OCI-LY7 (cell line): Measurements from ENCODE around the gene IQCE. TPM values are rescaled to one million over a fixed set of nuclear protein-coding genes. Genes with fewer than 3 reads are reported as not detected.

ENCODE experiments used
- BruUV-seq: library from RNA; stranded (reverse); fragments of 400-500 nt; replicated peaks from 2 replicates; lab custom pipeline; 2021; lab: Mats Ljungman, UMichigan
- CTCF ChIA-PET: fragments of 300-600 bp; sonication (Branson Sonifier 250); formaldehyde crosslinking; loops from one replicate; lab custom pipeline; 2022; ENCODE audit warnings: antibody characterized with exemption; ENCODE audit not compliant: unreplicated experiment; lab: Charles Lee
- POLR2A ChIA-PET: fragments of 300-600 bp; sonication (Branson Sonifier 250); formaldehyde crosslinking; loops from one replicate; lab custom pipeline; 2022; ENCODE audit warnings: antibody characterized with exemption; lab: Charles Lee
- DNase-seq: peaks from one replicate; pipeline ENCODE4 v3.0.0-alpha.2; 2015; ENCODE audit warnings: low spot score
- H2AFZ ChIP-seq: fragments of 200-600 bp; sonication (generic), shearing (Covaris generic); 2 replicates; pipeline ENCODE4 v1.6.1; 2014; ENCODE audit warnings: mild to moderate bottlenecking, antibody characterized with exemption, low read length, moderate library complexity
- H3K27ac ChIP-seq: fragments of 200-600 bp; sonication (generic); 2 replicates; pipeline ENCODE4 v1.5.1; 2014; ENCODE audit warnings: mixed run types, low read depth, mild to moderate bottlenecking, moderate library complexity, low read length, inconsistent platforms; ENCODE audit not compliant: poor library complexity, severe bottlenecking
- H3K36me3 ChIP-seq: fragments of 200-600 bp; sonication (generic); 2 replicates; pipeline ENCODE4 v1.6.1; 2014; ENCODE audit warnings: mild to moderate bottlenecking, antibody characterized with exemption, low read length, moderate library complexity, mixed read lengths; ENCODE audit not compliant: insufficient read depth
- H3K4me1 ChIP-seq: fragments of 200-600 bp; sonication (generic); 2 replicates; pipeline ENCODE4 v1.5.1; 2014; ENCODE audit warnings: mild to moderate bottlenecking, low read length; ENCODE audit not compliant: insufficient read depth, poor library complexity, severe bottlenecking
- H3K4me2 ChIP-seq: fragments of 200-600 bp; sonication (generic); 2 replicates; pipeline ENCODE4 v1.6.1; 2014; ENCODE audit warnings: mild to moderate bottlenecking, low read length
- H3K4me3 ChIP-seq: fragments of 200-600 bp; sonication (generic); 2 replicates; pipeline ENCODE4 v1.5.1; 2014; ENCODE audit warnings: mild to moderate bottlenecking, low read depth, low read length; ENCODE audit not compliant: poor library complexity, severe bottlenecking
- H3K79me2 ChIP-seq: fragments of 200-600 bp; sonication (generic); 2 replicates; pipeline ENCODE4 v1.6.1; 2016; ENCODE audit warnings: low read depth, mild to moderate bottlenecking, low read length, moderate library complexity, mixed read lengths; ENCODE audit not compliant: insufficient read depth
- H3K9me2 ChIP-seq: fragments of 200-600 bp; sonication (generic); 2 replicates; pipeline ENCODE4 v1.6.1; 2016; ENCODE audit warnings: mild to moderate bottlenecking, low read length, mixed read lengths; ENCODE audit not compliant: insufficient read depth
- H3K9me3 ChIP-seq: fragments of 200-600 bp; sonication (generic); 2 replicates; pipeline ENCODE4 v1.6.1; 2014; ENCODE audit warnings: mild to moderate bottlenecking, mixed run types, low read length, mixed read lengths
- H4K20me1 ChIP-seq: fragments of 200-600 bp; sonication (generic); 2 replicates; pipeline ENCODE4 v1.6.1; 2014; ENCODE audit warnings: mild to moderate bottlenecking, antibody characterized with exemption, low read length, moderate library complexity, mixed read lengths; ENCODE audit not compliant: insufficient read depth
- EZH2phosphoT487 ChIP-seq: fragments of 200-600 bp; sonication (generic); IDR thresholded peaks from 2 replicates; pipeline ENCODE4 v1.6.1; 2018; ENCODE audit warnings: low read depth, borderline replicate concordance, mild to moderate bottlenecking, mixed run types, antibody characterized with exemption, low read length, moderate library complexity, mixed read lengths
- intact Hi-C: fragments of 100-400 bp; cut with micrococcal nuclease; formaldehyde crosslinking; loops from one replicate; pipeline ENCODE4 v1.10.0; 2022; ENCODE audit not compliant: unreplicated experiment
- total RNA-seq, 2 experiments: library from RNA; depleted of rRNA in 1 of 2; stranded (reverse); fragments of >200 nt in 1 of 2; shearing (Covaris generic) in 1 of 2; gene quantifications; 2 replicates each; pipeline ENCODE4 v1.2.3, GENCODE V29; 2014 to 2022
- TF ChIP-seq, protein P1 (sequence below): fragments of 200-600 bp; sonication (generic); conservative IDR thresholded peaks from 2 replicates; pipeline ENCODE4 v1.5.1; 2014; ENCODE audit warnings: mild to moderate bottlenecking, antibody characterized with exemption, low read length, moderate library complexity, mixed read lengths

The IQCE gene
- total RNA-seq, 2 experiments from 2014 or later: 6.2 to 6.6 TPM

DNA sequence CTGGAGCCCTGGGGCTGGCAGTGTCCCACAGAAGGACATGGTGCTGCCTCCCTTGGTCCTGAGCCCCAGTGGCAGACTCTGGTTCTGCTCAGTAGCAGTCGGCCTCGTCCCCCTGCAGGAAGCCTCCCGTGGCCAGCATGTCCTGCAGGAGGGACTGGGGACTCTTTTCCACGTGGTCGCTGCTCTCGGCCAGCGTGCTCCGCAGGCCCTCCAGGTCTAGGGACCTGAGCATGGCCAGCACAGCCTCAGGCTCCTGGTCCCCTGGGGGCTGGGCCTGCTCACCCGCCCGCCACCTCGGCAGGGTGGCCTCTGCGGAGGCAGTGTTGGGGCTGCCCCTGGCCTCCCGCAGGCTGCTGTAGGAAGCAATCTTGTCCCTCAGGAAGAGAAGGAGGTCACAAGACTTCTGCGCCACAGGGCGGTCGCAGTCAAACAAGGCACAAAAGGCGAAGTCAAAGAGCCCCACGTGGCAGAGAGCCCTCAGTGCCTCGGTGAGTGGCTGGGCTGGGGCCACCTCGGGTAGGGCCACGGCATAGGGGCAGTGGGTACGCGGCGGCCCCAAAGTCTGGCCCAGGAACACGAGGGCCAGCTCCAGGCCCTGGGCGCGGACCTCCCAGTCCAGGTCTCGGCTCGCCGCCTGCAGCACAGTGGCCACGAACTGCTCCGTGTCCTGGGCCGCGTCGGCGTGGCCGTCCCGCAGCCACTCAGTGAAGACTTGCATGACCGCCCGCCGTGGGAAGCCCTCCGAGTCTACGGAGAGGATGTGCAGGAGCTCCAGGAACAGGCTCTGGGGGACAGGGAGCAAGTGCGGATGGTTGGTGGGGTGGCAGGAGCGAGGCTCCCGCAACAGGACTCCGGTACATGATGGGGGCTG, 20.6 kb upstream of the IQCE start:
- ChIA-PET CTCF (no interaction called here), POLR2A (interaction anchor here (1.2 kb wide), 1 partner anchor 15 kb away, joined by 3 read pairs; no protein-coding TSS in a partner anchor)
- DNase-seq: no peak
- Histone ChIP-seq H2AFZ (no peak overlapping the region), H3K4me2 (no peak overlapping the region), H3K79me2 (no peaks in the 10 kb centered on the region), H3K4me3 (no peak overlapping the region), H4K20me1 (no peaks in the 10 kb centered on the region), H3K36me3 (peaks cover 36% of the 10 kb centered on the region), H3K27ac (no peak overlapping the region), H3K9me3 (no peaks in the 10 kb centered on the region), H3K9me2 (no peaks in the 10 kb centered on the region), H3K4me1 (no peaks in the 10 kb centered on the region)
- no peak for TF ChIP-seq EZH2phosphoT487
- intact Hi-C loops: no loop called here
- BruUV-seq: TSS peak; percentile 91

DNA sequence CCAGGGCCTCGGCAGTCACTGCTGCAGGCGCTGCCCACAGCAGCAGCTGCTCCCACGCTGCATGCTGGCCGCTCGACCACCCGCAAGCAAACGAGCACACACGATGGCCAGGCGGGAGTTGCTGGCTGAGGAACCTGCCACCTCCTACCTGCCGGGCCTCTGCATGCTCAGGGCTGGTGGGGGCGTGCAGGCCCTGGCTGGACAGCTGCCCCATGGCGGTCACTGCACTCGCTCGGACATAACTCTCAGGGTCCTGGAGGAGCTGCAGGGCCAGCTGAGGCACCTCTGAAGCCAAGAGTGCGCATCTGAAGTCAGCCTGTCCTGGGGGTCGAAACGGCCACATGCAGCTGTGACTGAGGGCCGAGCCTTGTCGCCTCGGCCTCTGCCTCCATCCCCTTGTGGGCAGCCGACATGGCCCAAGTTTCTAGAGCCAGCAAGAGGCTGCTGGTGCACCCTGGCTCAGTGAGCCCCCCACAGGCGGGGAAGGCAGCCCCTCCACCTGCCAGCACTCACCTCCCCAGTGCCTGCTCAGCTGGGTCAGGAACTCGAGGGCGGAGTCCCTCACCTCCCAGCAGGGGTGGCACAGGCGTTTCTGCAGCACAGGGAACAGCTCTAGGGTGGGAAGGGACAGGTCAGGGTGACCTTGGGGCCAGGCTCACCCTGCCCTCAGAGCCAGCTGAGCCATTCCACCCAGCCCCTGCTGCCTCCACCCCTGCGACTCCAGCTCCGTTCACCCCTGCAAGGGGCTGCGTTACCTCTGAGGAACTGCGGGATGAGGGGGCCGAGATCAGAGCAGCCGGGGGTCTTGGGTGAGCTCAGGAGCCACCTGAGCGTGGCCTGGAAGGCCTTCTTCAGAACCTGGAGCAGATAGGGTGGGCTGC, 19.5 kb upstream of the IQCE start:
- Histone ChIP-seq H4K20me1 (no peaks in the 10 kb centered on the region), H3K27ac (no peak overlapping the region), H3K4me2 (no peak overlapping the region), H3K4me1 (no peaks in the 10 kb centered on the region), H3K9me2 (no peaks in the 10 kb centered on the region), H3K79me2 (no peaks in the 10 kb centered on the region), H3K9me3 (no peaks in the 10 kb centered on the region), H3K4me3 (no peak overlapping the region), H2AFZ (no peak overlapping the region), H3K36me3 (peaks cover 43% of the 10 kb centered on the region)
- POLR2A ChIA-PET: interaction anchor here (1.2 kb wide), 1 partner anchor 14 kb away, joined by 3 read pairs; no protein-coding TSS in a partner anchor
- DNase-seq: no peak
- intact Hi-C loops: no loop called here
- no peak for TF ChIP-seq EZH2phosphoT487
- TF ChIP-seq, protein P1, sequence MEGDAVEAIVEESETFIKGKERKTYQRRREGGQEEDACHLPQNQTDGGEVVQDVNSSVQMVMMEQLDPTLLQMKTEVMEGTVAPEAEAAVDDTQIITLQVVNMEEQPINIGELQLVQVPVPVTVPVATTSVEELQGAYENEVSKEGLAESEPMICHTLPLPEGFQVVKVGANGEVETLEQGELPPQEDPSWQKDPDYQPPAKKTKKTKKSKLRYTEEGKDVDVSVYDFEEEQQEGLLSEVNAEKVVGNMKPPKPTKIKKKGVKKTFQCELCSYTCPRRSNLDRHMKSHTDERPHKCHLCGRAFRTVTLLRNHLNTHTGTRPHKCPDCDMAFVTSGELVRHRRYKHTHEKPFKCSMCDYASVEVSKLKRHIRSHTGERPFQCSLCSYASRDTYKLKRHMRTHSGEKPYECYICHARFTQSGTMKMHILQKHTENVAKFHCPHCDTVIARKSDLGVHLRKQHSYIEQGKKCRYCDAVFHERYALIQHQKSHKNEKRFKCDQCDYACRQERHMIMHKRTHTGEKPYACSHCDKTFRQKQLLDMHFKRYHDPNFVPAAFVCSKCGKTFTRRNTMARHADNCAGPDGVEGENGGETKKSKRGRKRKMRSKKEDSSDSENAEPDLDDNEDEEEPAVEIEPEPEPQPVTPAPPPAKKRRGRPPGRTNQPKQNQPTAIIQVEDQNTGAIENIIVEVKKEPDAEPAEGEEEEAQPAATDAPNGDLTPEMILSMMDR: no peak
- BruUV-seq: no TSS peak
- CTCF ChIA-PET: no interaction called here

DNA sequence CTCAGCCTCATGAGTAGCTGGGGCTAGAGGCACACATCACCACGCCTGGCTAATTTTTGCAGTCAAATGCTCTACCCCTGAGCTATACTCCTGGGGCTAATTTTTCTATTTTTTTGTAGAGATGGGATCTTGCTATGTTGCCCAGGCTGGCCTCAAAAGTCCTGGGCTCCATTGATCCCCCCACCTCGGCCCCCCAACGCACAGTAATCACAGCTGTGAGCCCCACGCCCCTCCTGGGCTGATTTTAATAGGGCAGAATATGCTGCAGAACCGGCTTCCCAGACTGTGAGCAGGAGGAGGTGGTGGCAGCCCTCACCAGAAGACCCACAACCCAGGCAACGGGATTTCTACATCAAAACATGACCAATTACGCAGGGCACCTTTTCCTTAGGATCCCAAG, 18.6 kb upstream of the IQCE start:
- no peak overlapping the region for H3K4me3 ChIP-seq
- no peak for DNase-seq
- no peak overlapping the region for H2AFZ ChIP-seq
- no peak overlapping the region for H3K27ac ChIP-seq
- intact Hi-C loops: no loop called here
- no peak for TF ChIP-seq EZH2phosphoT487
- TF ChIP-seq, protein P1: no peak
- H3K9me2 ChIP-seq: no peaks in the 10 kb centered on the region
- H3K9me3 ChIP-seq: no peaks in the 10 kb centered on the region
- ChIA-PET CTCF (no interaction called here), POLR2A (no interaction called here)
- H3K4me2 ChIP-seq: no peak overlapping the region
- BruUV-seq: no TSS peak
- no peaks in the 10 kb centered on the region for H3K4me1 ChIP-seq
- H3K79me2 ChIP-seq: no peaks in the 10 kb centered on the region
- peaks cover 50% of the 10 kb centered on the region for H3K36me3 ChIP-seq
- no peaks in the 10 kb centered on the region for H4K20me1 ChIP-seq
